ENCODE results near the gene FDXACB1. TPM values are rescaled to one million over a fixed set of nuclear protein-coding genes. Genes with fewer than 3 reads are reported as not detected.

The FDXACB1 gene
- total and polyA plus RNA-seq, 3 donors from 2014 or later, result 7.2 to 7.8 (median 7.4) TPM

- no peak for DNase-seq
- Histone ChIP-seq H3K9me3 (no peaks in the 10 kb centered on the region), H3K27me3 (no peaks in the 10 kb centered on the region), H3K4me3 (peak overlapping the region; percentile 73 to 77), H3K4me1 (peaks cover 4% of the 10 kb centered on the region), H3K36me3 (ENCODE audit: low read depth, missing control alignments) (no peaks in the 10 kb centered on the region), H3K27ac (peak overlapping the region; percentile 96 to 98)
- TF ChIP-seq CTCF (IDR thresholded peaks at IDR 0.05) (no peak), POLR2A (IDR thresholded peaks at IDR 0.05) (no peak)
- intact Hi-C loops (cut with DNase I; ENCODE audit: low total_unique reads), result no loop called here
- WGBS, 2 donors, result 21 to 23% methylated on average over 6 of the region's 6 CpGs
Measured at GRCh38 chr11:111879637-111879960, 634 bp upstream of the FDXACB1 start.

- Histone ChIP-seq H3K4me3 (peak overlapping the region; percentile 73 to 77), H3K36me3 (ENCODE audit: low read depth, missing control alignments) (no peaks in the 10 kb centered on the region), H3K27me3 (no peaks in the 10 kb centered on the region), H3K27ac (peak overlapping the region; percentile 96 to 98), H3K4me1 (peaks cover 4% of the 10 kb centered on the region), H3K9me3 (no peaks in the 10 kb centered on the region)
- 0 to 1% methylated on average over 13 of the region's 13 CpGs for WGBS, 2 donors
- TF ChIP-seq CTCF (IDR thresholded peaks at IDR 0.05), result no peak
- TF ChIP-seq POLR2A (IDR thresholded peaks at IDR 0.05), result no peak
- no peak for DNase-seq
- intact Hi-C loops (cut with DNase I; ENCODE audit: low total_unique reads), result no loop called here
Measured at GRCh38 chr11:111878385-111878848, 548 bp downstream of the FDXACB1 start.

- H3K4me1 ChIP-seq, result peaks cover 7% of the 10 kb centered on the region
- TF ChIP-seq POLR2A (IDR thresholded peaks at IDR 0.05) (no peak), CTCF (IDR thresholded peaks at IDR 0.05) (no peak)
- 46 to 55% methylated on average over 5 of the region's 5 CpGs for WGBS, 2 donors
- H3K27ac ChIP-seq, result peak overlapping the region; percentile 90 to 92
- intact Hi-C loops (cut with DNase I; ENCODE audit: low total_unique reads), result no loop called here
- H3K27me3 ChIP-seq, result no peaks in the 10 kb centered on the region
- H3K9me3 ChIP-seq, result no peaks in the 10 kb centered on the region
- peak overlapping the region; percentile 94 to 97 for H3K4me3 ChIP-seq
- H3K36me3 ChIP-seq (ENCODE audit: low read depth, missing control alignments), result no peaks in the 10 kb centered on the region
- no peak for DNase-seq
Measured at GRCh38 chr11:111871693-111872161, 7.2 kb downstream of the FDXACB1 start.

- Histone ChIP-seq H3K9me3 (no peaks in the 10 kb centered on the region), H3K36me3 (ENCODE audit: low read depth, missing control alignments) (no peaks in the 10 kb centered on the region), H3K4me1 (peaks cover 7% of the 10 kb centered on the region), H3K27ac (peak within 1 kb of the TSS; percentile 90 to 92), H3K27me3 (no peaks in the 10 kb centered on the region), H3K4me3 (peak within 1 kb of the TSS; percentile 94 to 97)
- 0 to 1% methylated on average over 16 to 51 of the region's 51 CpGs for WGBS, 2 donors
- intact Hi-C loops (cut with DNase I; ENCODE audit: low total_unique reads), result no loop called here
- TF ChIP-seq CTCF (IDR thresholded peaks at IDR 0.05) (peak; percentile 18 to 44 (median 21)), POLR2A (IDR thresholded peaks at IDR 0.05) (no peak)
- DNase-seq, result peak; percentile 88
Measured at GRCh38 chr11:111870886-111871692, 7.9 kb downstream of the FDXACB1 start, which contains the start of gene ALG9. Gene ALG9, minus strand, starts transcription at chr11:111871581. Its CDS starts 99 bp downstream, at chr11:111871482.

Measured in testis (tissue), 3 donors.